ENCODE data around the gene CFAP251. TPM values are rescaled to one million over a fixed set of nuclear protein-coding genes. Genes with fewer than 3 reads are reported as not detected.

The CFAP251 gene
- total RNA-seq, 1 experiment from 2014 or later, result 3.2 TPM

- Histone ChIP-seq H3K79me2 (ENCODE audit: low read length) (peaks cover 76% of the 10 kb centered on the region), H3K9me3 (ENCODE audit: low read length) (no peaks in the 10 kb centered on the region), H3K36me3 (ENCODE audit: low read depth, low read length) (peaks cover 33% of the 10 kb centered on the region), H3K4me3 (ENCODE audit: low read length) (no peak overlapping the region), H3K27ac (ENCODE audit: low read length) (peak overlapping the region; percentile 37), H3K4me1 (ENCODE audit: insufficient read depth, low read length) (peaks cover 30% of the 10 kb centered on the region), H3K9ac (ENCODE audit: low read length) (no peak overlapping the region), H3F3A (ENCODE audit: low read length, unreplicated experiment) (peaks cover 5% of the 10 kb centered on the region), H3K9me2 (replicated peaks; ENCODE audit: low read length) (no peaks in the 10 kb centered on the region), H2AFZ (ENCODE audit: low read length) (no peak overlapping the region), H4K20me1 (ENCODE audit: low read length) (peaks cover 12% of the 10 kb centered on the region; the same call in 1 of the 2 replicates), H3K27me3 (ENCODE audit: low read length) (no peaks in the 10 kb centered on the region), H3K4me2 (ENCODE audit: low read length) (peak overlapping the region; percentile 60)
- ChIA-PET CTCF (interaction anchor here (0.5 to 1.6 kb wide), 5 partner anchors 31 to 127 kb away, joined by 3 to 11 read pairs (median 5); no protein-coding TSS in a partner anchor), POLR2A (ENCODE audit: unreplicated experiment) (interaction anchor here (0.6 kb wide), 1 partner anchor 93 kb away, joined by 5 read pairs; no protein-coding TSS in a partner anchor)
- DNase-seq, result peak; percentile 16
- no TSS peak for BruUV-seq (replicated peaks)
- intact Hi-C loops (cut with micrococcal nuclease), result no loop called here
- TF ChIP-seq EZH2phosphoT487 (IDR thresholded peaks at IDR 0.05; ENCODE audit: borderline replicate concordance, low read length) (no peak), CTCF (conservative IDR thresholded peaks at IDR 0.05; ENCODE audit: low read depth, low read length) (no peak)
- ATAC-seq, result peak; percentile 14
Observed at GRCh38 chr12:121892673-121893561, 25.5 kb upstream of the CFAP251 start.

GRCh38 chr12:121893961-121894460 is 24.4 kb upstream of the CFAP251 start:
- ATAC-seq, result peak; percentile 91
- Histone ChIP-seq H2AFZ (ENCODE audit: low read length) (no peak overlapping the region), H3K4me3 (ENCODE audit: low read length) (peak overlapping the region; percentile 4; the same call in 1 of the 2 replicates), H3K9ac (ENCODE audit: low read length) (no peak overlapping the region), H3K27ac (ENCODE audit: low read length) (peak overlapping the region; percentile 37), H3K27me3 (ENCODE audit: low read length) (no peaks in the 10 kb centered on the region), H3K4me1 (ENCODE audit: insufficient read depth, low read length) (peaks cover 28% of the 10 kb centered on the region), H3F3A (ENCODE audit: low read length, unreplicated experiment) (peaks cover 5% of the 10 kb centered on the region), H3K36me3 (ENCODE audit: low read depth, low read length) (peaks cover 36% of the 10 kb centered on the region), H3K9me3 (ENCODE audit: low read length) (no peaks in the 10 kb centered on the region), H3K79me2 (ENCODE audit: low read length) (peaks cover 72% of the 10 kb centered on the region), H3K4me2 (ENCODE audit: low read length) (peak overlapping the region; percentile 60), H3K9me2 (replicated peaks; ENCODE audit: low read length) (no peaks in the 10 kb centered on the region), H4K20me1 (ENCODE audit: low read length) (peaks cover 12% of the 10 kb centered on the region; the same call in 1 of the 2 replicates)
- intact Hi-C loops (cut with micrococcal nuclease), result no loop called here
- ChIA-PET POLR2A (ENCODE audit: unreplicated experiment) (interaction anchor here (0.7 kb wide), 1 partner anchor 28 kb away, joined by 4 read pairs; no protein-coding TSS in a partner anchor), CTCF (interaction anchor here (0.5 to 1.6 kb wide), 3 partner anchors 97 to 126 kb away, joined by 5 to 11 read pairs (median 11); no protein-coding TSS in a partner anchor)
- peak; percentile 88 for DNase-seq
- TF ChIP-seq CTCF (conservative IDR thresholded peaks at IDR 0.05; ENCODE audit: low read depth, low read length) (no peak), EZH2phosphoT487 (IDR thresholded peaks at IDR 0.05; ENCODE audit: borderline replicate concordance, low read length) (no peak), EZH2 (IDR thresholded peaks at IDR 0.05; ENCODE audit: low read length, unreplicated experiment) (no peak)
- BruUV-seq (replicated peaks), result no TSS peak
